DMS153 treated with DMSO at 0.1 percent for 48 hours (cell line): ENCODE results near the gene LDLRAD4.

Source experiments
- DNase-seq: peaks from one replicate; lab custom pipeline; 2025; ENCODE audit not compliant: unreplicated experiment; lab: John Stamatoyannopoulos, UW

LDLRAD4 gene

DNA sequence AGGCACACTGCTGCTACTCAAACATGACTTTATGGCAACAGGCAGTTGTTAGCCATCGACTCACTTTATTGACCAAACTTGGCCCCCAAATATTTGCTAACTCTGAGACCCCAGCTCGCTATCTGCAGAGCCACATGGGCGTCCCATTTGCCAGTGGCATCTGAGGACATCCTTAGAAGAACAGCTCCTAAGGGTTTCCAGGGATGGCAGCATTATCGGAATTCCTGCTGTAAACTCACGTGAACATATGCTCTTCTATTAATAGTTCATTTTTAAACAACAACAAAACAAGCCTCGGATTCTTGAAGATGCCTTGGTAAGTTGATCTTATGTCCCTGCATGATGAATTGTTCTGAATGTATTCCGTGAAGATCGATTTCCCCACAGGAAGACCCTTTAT is 181.0 kb downstream of the LDLRAD4 start:
- DNase-seq, result no peak

GRCh38 chr18:13400636-13401315 is 182.2 kb downstream of the LDLRAD4 start:
- DNase-seq, result no peak

GRCh38 chr18:13401404-13401803 is 182.8 kb downstream of the LDLRAD4 start:
- no peak for DNase-seq

GRCh38 chr18:13401826-13402225 is 183.3 kb downstream of the LDLRAD4 start:
- DNase-seq, result no peak

DNA sequence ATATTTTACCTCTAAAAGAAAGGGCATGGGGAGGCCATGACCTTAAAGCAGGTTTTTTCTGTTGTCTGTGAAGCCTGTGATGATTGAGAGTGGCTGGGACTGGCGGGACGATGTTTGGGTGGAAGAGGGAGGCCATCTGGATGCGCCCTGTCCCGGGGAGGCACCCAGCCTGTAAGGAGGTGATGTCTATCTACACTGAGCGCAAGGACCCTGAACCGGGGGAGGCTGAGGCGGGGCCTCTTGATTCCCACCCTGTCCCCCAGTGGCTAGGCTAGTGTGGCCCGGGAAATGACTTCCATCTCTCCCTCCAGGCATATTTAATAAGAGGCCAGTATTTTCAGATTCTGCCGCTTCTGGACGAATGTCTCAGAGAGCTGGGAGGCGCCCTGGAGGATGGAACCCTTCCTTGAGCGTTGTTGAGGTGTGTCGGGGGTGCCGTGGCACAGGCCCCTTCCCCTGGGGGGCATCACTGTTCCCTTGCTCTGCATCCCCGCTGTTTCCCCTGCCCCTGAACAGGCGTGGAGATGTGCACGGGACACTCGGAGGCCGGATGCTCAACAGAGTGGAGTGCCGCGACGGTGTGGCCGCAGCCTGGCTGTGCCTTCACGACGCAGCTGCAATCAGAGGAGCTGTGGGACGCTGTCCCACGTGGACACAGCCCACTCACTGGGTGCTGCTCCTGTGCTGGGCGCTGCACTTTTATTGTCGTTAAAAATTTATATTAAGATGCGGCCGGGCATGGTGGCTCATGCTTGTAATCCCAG is 185.4 kb downstream of the LDLRAD4 start:
- no peak for DNase-seq

DNA sequence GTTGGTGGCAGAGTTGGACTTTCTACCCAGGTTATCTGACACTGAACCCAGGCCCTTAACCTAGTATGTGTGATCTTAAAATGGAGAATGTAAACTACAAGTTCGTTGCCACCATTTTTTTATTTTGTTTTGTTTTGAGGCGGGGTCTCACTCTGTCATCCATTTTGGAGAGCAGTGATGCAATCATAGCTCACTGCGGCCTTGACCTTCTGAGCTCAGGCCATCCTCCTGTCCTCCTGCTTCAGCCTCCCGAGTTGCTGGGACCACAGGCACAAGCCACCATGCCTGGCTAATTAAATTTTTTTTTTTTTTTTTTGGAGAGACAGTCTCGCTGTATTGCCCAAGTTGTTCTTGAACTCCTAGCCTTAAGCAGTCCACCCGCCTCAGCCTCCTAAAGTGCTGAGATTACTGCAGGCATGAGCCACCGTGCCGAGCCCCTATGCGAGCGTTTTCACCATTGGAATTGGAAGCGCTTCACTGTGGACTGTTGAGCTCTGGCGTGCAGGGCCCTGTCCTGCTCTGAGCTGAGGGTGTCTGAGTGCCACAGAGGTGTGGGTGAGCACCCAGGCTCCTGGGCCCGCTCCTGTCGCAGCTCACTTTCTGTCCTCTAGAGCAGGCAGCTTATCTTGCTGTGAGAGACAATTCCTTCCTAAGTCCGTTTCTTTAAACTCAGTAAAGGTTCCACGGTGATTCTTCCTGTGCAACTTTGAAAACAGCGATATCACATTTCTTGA is 186.9 kb downstream of the LDLRAD4 start:
- no peak for DNase-seq

GRCh38 chr18:13406049-13406615 is 187.6 kb downstream of the LDLRAD4 start:
- DNase-seq, result no peak

GRCh38 chr18:13406736-13407135 is 188.2 kb downstream of the LDLRAD4 start:
- no peak for DNase-seq

DNA sequence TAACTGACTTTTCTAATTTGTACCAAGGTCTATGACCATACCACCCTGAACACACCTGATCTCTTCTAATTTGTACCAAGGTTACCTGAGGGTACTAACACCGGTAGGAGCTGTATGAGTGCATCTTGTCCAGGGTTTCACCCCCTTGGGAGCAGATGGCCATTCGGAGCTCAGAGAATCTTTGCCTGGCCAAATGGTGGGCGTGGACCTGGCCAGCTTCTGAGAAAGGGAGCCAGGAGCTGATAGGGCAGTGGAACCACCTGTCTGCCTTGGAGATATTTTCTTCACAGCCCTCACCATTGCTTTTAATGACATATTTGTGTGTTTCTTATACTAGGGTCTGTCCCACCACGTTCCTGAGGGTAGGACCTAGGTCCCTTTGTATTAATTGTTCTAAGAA is 188.9 kb downstream of the LDLRAD4 start:
- no peak for DNase-seq

DNA sequence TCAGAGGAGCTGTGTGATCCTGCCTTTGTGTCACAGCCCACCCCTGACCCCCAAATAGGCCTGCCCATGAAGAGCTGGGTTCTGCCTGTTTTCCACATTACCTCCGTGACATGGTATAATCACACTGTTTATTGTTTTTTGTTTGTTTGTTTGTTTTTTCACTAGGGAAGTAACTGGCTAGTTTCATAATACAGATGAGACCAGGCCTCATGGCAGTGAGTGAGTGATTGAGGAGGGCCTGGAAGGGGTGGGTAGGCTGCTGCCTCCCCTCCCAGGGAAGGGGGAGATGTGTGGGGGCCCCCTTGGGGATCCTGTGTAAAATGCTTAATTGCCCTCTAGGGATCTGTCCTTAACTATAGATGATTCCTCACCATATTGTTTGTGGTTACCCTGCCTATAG is 190.5 kb downstream of the LDLRAD4 start:
- no peak for DNase-seq

GRCh38 chr18:13409997-13410396 is 191.4 kb downstream of the LDLRAD4 start:
- DNase-seq, result no peak

- DNase-seq, result no peak
Observed at GRCh38 chr18:13410471-13410870, 191.9 kb downstream of the LDLRAD4 start.

- DNase-seq, result no peak
Observed at GRCh38 chr18:13412017-13412416, 193.5 kb downstream of the LDLRAD4 start.

GRCh38 chr18:13412901-13413300 is 194.3 kb downstream of the LDLRAD4 start:
- DNase-seq, result no peak

GRCh38 chr18:13414102-13414501 is 195.5 kb downstream of the LDLRAD4 start:
- DNase-seq, result no peak

- no peak for DNase-seq
Observed at GRCh38 chr18:13414521-13414920, 196.0 kb downstream of the LDLRAD4 start.

- no peak for DNase-seq
Observed at GRCh38 chr18:13415736-13416135, 197.2 kb downstream of the LDLRAD4 start.

DNA sequence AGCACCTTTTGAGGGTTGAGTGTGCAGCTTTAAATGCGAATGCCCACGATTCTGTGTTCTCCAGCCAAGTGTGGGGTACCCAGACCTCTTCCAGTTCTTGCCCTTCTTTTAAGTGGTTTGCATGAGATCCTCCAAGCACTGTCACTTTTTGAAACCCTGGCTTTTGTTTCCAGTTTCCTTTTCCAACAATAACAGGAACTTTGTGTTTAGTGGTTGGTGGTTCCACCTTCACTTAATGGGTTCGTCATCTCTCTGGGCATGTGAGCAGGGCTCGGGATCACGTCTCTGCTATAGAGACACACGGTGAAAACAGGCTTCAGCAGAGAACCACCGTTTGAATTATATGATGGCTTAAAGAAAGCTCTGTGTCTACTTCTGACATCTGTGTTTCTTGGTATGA is 197.6 kb downstream of the LDLRAD4 start:
- no peak for DNase-seq

DNA sequence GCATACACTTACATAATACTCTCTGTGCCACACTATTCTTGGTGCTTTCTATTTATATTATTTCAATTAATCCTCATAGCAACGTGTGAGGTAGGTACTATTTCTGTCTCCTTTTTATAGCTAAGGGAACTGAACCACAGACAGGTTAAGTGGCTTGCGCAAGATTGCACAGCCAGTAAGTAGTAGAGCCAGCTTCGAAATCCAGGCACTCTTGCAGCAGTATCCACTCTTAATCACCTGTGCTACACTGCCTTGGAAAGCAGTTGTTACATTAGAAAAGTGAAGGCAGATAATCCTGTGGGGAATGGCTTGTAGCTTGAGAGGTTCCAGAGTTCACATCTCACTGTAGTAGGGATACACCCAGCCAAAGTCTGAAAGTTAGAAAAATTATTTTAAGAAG is 198.3 kb downstream of the LDLRAD4 start:
- no peak for DNase-seq

GRCh38 chr18:13418013-13418710 is 199.6 kb downstream of the LDLRAD4 start:
- no peak for DNase-seq
